ENCODE data around the gene TMEM41B. TPM values are rescaled to one million over a fixed set of nuclear protein-coding genes. Genes with fewer than 3 reads are reported as not detected.

Gene TMEM41B
- total and polyA plus RNA-seq, 11 donors, result 14.8 to 27.8 (median 21.7) TPM

DNA sequence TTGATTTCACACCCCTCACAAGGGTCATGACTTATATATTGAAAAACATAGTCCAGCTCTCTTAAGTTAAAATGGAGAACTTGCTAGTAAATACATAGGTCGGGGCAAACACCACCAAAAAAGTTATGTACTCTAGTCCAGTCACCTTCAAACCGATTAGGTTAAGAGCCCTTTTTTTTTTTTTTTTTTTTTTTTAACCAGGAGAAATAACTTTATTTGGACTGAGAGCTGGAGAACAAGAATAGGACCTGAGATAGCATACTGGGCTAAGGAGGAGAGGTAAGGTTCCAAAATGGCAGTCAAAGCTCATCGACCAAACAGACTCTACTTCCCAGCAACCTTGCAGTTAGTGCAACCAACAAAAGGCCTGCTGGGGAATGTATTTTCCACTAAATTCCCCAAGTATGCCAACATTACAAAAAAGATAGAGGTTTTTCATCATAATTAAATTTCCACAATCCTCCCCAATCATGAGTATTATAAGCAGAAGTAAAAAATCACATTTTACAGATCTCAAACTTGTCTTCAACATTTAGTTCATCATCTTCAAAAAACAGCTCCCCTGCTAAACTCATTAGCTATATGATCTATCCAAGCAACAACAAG lies 3.8 kb downstream of the TMEM41B start:
- 81 to 93% (median 84%) methylated on average over 3 of the region's 3 CpGs for WGBS, 4 donors
- Histone ChIP-seq H3K27me3 (no peaks in the 10 kb centered on the region), H3K9me3 (no peaks in the 10 kb centered on the region), H3K4me3 (no peak overlapping the region), H3K27ac (no peak overlapping the region), H3K4me1 (peaks cover 0 to 34% (median 15%) of the 10 kb centered on the region in 12 donors), H3K36me3 (no peaks in the 10 kb centered on the region)
- intact Hi-C loops (cut with DNase I), result loop anchor here in 6 of 10 donors (5.0 to 10.0 kb wide), 8 partner anchors 38 to 154 kb away; partner anchors contain the start of genes ZNF143 (in 2 of the 6) and DENND5A (in 1 of the 6)
- TF ChIP-seq POLR2A (IDR thresholded peaks at IDR 0.05), result no peak
- TF ChIP-seq, protein P1, sequence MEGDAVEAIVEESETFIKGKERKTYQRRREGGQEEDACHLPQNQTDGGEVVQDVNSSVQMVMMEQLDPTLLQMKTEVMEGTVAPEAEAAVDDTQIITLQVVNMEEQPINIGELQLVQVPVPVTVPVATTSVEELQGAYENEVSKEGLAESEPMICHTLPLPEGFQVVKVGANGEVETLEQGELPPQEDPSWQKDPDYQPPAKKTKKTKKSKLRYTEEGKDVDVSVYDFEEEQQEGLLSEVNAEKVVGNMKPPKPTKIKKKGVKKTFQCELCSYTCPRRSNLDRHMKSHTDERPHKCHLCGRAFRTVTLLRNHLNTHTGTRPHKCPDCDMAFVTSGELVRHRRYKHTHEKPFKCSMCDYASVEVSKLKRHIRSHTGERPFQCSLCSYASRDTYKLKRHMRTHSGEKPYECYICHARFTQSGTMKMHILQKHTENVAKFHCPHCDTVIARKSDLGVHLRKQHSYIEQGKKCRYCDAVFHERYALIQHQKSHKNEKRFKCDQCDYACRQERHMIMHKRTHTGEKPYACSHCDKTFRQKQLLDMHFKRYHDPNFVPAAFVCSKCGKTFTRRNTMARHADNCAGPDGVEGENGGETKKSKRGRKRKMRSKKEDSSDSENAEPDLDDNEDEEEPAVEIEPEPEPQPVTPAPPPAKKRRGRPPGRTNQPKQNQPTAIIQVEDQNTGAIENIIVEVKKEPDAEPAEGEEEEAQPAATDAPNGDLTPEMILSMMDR (IDR thresholded peaks at IDR 0.05), result no peak
- DNase-seq (no peak), ATAC-seq (no peak)

DNA sequence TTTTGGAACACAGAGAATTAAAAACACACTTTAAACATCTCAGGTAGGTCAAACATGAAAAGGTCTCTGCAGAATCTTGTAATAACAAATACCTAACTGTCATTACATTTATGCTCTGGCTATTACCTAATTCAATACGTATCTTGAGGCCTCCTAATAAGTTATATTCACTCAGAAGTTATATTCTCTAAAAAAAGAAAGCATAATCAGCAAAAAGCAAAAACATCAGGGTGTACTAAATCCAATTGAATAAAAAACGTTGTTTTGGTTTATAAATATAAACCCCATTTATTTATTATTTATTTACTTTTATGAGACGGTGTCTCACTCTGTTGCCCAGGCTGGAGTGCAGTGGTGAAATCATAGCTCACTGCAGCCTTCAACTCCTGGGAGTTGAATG lies 10.2 kb downstream of the TMEM41B start:
- ATAC-seq (no peak), DNase-seq (no peak)
- TF ChIP-seq POLR2A (IDR thresholded peaks at IDR 0.05), result no peak
- TF ChIP-seq, protein P1 (IDR thresholded peaks at IDR 0.05), result no peak
- no peaks in the 10 kb centered on the region for H3K27me3 ChIP-seq
- peaks cover 0 to 4% (median 0%) of the 10 kb centered on the region in 12 donors for H3K4me1 ChIP-seq
- peaks cover 0 to 8% (median 6%) of the 10 kb centered on the region in 9 donors for H3K36me3 ChIP-seq
- H3K27ac ChIP-seq, result no peak overlapping the region
- no peaks in the 10 kb centered on the region for H3K9me3 ChIP-seq
- 75 to 84% (median 79%) methylated on average over 3 of the region's 3 CpGs for WGBS, 4 donors
- intact Hi-C loops (cut with DNase I), result no loop called here
- H3K4me3 ChIP-seq, result no peak overlapping the region

DNA sequence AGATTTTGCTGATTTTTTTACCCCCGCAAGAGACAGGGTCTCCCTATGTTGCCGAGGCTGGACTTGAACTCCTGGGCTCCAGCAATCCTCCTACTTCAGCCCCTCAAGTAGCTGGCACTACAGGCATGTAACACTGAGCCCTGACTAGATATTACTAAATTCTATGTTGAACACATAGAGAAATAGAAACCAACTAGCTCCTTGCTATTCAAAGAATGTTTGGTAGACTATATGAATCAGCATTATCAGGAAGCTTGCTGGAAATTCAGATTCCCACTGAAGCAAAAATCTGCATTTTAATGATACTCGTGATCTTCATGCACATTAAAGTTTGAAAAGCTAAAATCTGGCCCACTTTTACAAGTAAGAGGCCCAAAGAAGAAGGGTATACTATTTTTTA lies 11.9 kb downstream of the TMEM41B start:
- intact Hi-C loops (cut with DNase I), result no loop called here
- WGBS, 4 donors, result 90 to 92% methylated on average over 3 of the region's 3 CpGs; no CpG with 5 or more reads in 2 of the 4 donors
- Histone ChIP-seq H3K27ac (no peak overlapping the region), H3K27me3 (no peaks in the 10 kb centered on the region), H3K9me3 (no peaks in the 10 kb centered on the region), H3K4me3 (no peak overlapping the region), H3K36me3 (peaks cover 0 to 25% (median 21%) of the 10 kb centered on the region in 9 donors), H3K4me1 (peaks cover 0 to 4% (median 0%) of the 10 kb centered on the region in 12 donors)
- ATAC-seq (no peak), DNase-seq (no peak)
- TF ChIP-seq POLR2A (IDR thresholded peaks at IDR 0.05), result no peak
- TF ChIP-seq, protein P1 (IDR thresholded peaks at IDR 0.05), result no peak

DNA sequence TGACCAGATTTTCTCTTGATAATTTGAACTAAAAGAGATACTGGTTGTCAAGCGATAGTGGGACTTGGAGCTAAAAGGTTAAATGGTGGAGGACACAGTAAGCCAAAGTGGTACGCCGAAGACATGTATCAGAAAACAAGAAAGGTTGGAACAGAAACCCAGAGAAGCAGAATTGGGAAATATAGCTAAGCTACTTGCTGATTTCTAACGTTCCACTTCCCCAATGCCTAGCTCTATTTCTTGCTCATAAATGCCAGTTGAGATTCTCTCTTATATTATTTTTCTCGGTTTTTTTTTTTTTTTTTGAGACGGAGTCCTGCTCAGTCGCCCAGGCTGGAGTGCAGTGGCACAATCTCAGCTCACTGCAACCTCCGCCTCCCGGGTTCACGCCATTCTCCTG lies 12.7 kb downstream of the TMEM41B start:
- Histone ChIP-seq H3K4me1 (peaks cover 0 to 4% (median 0%) of the 10 kb centered on the region in 12 donors), H3K36me3 (peaks cover 0 to 31% (median 28%) of the 10 kb centered on the region in 9 donors), H3K27ac (no peak overlapping the region), H3K4me3 (no peak overlapping the region), H3K27me3 (no peaks in the 10 kb centered on the region), H3K9me3 (no peaks in the 10 kb centered on the region)
- TF ChIP-seq POLR2A (IDR thresholded peaks at IDR 0.05), result no peak
- TF ChIP-seq, protein P1 (IDR thresholded peaks at IDR 0.05), result no peak
- no peak for ATAC-seq
- WGBS, 4 donors, result 64 to 86% (median 74%) methylated on average over 10 of the region's 10 CpGs
- intact Hi-C loops (cut with DNase I), result no loop called here
- DNase-seq, result no peak

Data from heart left ventricle (tissue), 16 donors.